SK-N-SH treated with all-trans-retinoic acid at 6 μM for 48 hours (cell line): ENCODE measurements around the gene ZNF469.

Source experiments
- TOX ChIP-seq: fragments of 250-450 bp; sonication (Bioruptor Pico); IDR thresholded peaks from 2 replicates; pipeline ENCODE4 v1.8.0; 2021; ENCODE audit warnings: mild to moderate bottlenecking, moderate library complexity, borderline replicate concordance
- ZFP3 ChIP-seq: fragments of 250-450 bp; sonication (Bioruptor Pico); IDR thresholded peaks from 2 replicates; pipeline ENCODE4 v1.5.0; 2020; ENCODE audit warnings: mild to moderate bottlenecking, moderate library complexity
- ZNF70 ChIP-seq: fragments of 450-650 bp; formaldehyde crosslinking; IDR thresholded peaks from 2 replicates; pipeline ENCODE4 v1.5.0; 2020; ENCODE audit warnings: mild to moderate bottlenecking, moderate library complexity

DNA sequence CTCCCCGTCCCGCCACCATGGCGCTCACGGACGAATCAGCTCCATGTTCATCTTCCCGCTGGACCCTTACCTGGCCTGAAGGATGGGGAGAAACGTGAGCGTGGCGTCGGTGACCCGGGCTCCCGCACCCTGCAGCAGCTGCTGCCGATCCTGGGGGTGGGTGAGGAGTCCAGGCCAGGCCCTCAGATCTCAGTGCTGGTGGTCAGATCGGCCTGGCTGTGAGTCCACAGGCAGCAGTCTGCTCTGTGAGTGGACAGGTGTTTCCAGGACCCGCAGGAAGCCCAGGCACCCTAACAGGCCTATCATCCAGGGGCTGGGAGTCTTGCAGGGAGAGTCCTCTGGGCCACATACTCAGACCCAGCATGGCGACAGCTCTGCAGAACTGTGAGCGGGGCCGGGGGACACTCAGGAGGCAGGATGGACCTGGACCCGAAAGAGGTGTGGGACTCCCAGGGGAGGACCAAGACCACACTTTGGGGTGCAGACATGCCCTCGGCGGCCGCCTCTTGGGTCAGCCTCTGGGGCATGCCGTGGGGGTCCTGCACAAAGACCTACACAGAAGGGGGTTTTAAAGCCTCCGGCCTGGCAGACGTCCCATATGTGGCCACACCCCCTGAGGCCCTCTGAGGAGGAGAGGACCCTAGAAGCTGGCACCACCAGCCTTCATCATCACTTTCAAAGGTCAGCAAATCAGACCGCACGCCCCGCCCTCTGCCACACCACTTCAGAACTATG is 27.2 kb upstream of the ZNF469 start:
- TF ChIP-seq ZNF70 (CRISPR knock-in tag): no peak
- TF ChIP-seq ZFP3: no peak
- no peak for TF ChIP-seq TOX (CRISPR knock-in tag)
